Activated T-cell treated with anti-CD3 and anti-CD28 coated beads for 4 hours (primary cell): ENCODE measurements around the gene TBCD.

ENCODE experiments used
- DNase-seq: peaks from one replicate; pipeline ENCODE4 v3.0.0-alpha.2; 2020

The TBCD gene

GRCh38 chr17:82835766-82836512, 84.1 kb downstream of the TBCD start:
- no peak for DNase-seq

- DNase-seq, result no peak
These were observed 85.0 kb downstream of the TBCD start for GRCh38 chr17:82836823-82837357.

- DNase-seq, result no peak
These were observed 85.9 kb downstream of the TBCD start for GRCh38 chr17:82837586-82838320.

GRCh38 chr17:82838386-82839063, 86.7 kb downstream of the TBCD start:
- no peak for DNase-seq

GRCh38 chr17:82839617-82840292, 87.9 kb downstream of the TBCD start, which contains the start of gene ZNF750:
TSS of gene ZNF750 (minus strand) at chr17:82840022. CDS start at chr17:82832454, 7,568 bp downstream.
- no peak for DNase-seq

- DNase-seq, result no peak
These were observed 88.6 kb downstream of the TBCD start for GRCh38 chr17:82840431-82840831.

GRCh38 chr17:82841921-82842596, 90.2 kb downstream of the TBCD start:
- no peak for DNase-seq

GRCh38 chr17:82843904-82844680, 92.2 kb downstream of the TBCD start:
- no peak for DNase-seq

GRCh38 chr17:82844796-82845162, 92.9 kb downstream of the TBCD start:
- DNase-seq, result no peak

- no peak for DNase-seq
These were observed 93.4 kb downstream of the TBCD start for GRCh38 chr17:82845163-82845807.

GRCh38 chr17:82846061-82846691, 94.3 kb downstream of the TBCD start:
- no peak for DNase-seq

GRCh38 chr17:82848022-82848592, 96.2 kb downstream of the TBCD start:
- no peak for DNase-seq

- no peak for DNase-seq
These were observed 97.4 kb downstream of the TBCD start for GRCh38 chr17:82849076-82849945.

- no peak for DNase-seq
These were observed 99.5 kb downstream of the TBCD start for GRCh38 chr17:82851381-82851780.

- DNase-seq, result no peak
These were observed 102.4 kb downstream of the TBCD start for GRCh38 chr17:82854226-82854625.

- DNase-seq, result no peak
These were observed 104.5 kb downstream of the TBCD start for GRCh38 chr17:82856361-82856760.

GRCh38 chr17:82858376-82859126, 106.7 kb downstream of the TBCD start:
- DNase-seq, result no peak
